Stimulated activated CD4-positive, alpha-beta T cell treated with anti-CD3 and anti-CD28 coated beads, Interleukin-1b, Interleukin-23, amount 100 ng/mL, for 1 hour (primary cell): ENCODE data around the gene AKAP4.
A peak's percentile ranks its signal among the peaks of the same experiment; 100 is the strongest.

Experiments
- DNase-seq, 2 donors: peaks; one replicate each; pipeline ENCODE4 v3.0.0-alpha.2; 2020; ENCODE audit warnings: low read depth in 2 of 2

Gene AKAP4, protein sequence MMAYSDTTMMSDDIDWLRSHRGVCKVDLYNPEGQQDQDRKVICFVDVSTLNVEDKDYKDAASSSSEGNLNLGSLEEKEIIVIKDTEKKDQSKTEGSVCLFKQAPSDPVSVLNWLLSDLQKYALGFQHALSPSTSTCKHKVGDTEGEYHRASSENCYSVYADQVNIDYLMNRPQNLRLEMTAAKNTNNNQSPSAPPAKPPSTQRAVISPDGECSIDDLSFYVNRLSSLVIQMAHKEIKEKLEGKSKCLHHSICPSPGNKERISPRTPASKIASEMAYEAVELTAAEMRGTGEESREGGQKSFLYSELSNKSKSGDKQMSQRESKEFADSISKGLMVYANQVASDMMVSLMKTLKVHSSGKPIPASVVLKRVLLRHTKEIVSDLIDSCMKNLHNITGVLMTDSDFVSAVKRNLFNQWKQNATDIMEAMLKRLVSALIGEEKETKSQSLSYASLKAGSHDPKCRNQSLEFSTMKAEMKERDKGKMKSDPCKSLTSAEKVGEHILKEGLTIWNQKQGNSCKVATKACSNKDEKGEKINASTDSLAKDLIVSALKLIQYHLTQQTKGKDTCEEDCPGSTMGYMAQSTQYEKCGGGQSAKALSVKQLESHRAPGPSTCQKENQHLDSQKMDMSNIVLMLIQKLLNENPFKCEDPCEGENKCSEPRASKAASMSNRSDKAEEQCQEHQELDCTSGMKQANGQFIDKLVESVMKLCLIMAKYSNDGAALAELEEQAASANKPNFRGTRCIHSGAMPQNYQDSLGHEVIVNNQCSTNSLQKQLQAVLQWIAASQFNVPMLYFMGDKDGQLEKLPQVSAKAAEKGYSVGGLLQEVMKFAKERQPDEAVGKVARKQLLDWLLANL

DNA sequence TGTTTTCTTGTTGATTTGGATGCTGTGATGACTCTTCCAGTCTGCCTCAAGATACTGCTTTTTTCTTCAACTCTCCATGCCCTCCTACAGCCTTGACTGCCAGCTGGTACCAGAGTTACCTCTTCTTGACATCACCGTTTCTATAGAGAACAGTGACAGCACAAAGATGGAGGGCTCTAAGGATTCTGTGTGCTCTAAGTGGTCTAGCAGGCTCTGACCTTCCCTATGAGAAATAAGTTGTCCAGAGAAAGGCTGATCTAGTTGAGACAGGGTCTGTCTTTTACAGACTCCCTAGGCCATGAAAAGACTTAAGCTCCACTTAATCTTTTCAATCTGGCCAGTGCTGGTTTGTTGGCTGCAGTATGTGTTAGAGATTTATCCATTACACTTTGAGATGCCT is at the start of gene AKAP4:
Gene AKAP4 (minus strand): TSS at position 101 of the 400 bp plus-strand sequence. CDS start 118 bp downstream, outside the sequence.
- no peak for DNase-seq

DNA sequence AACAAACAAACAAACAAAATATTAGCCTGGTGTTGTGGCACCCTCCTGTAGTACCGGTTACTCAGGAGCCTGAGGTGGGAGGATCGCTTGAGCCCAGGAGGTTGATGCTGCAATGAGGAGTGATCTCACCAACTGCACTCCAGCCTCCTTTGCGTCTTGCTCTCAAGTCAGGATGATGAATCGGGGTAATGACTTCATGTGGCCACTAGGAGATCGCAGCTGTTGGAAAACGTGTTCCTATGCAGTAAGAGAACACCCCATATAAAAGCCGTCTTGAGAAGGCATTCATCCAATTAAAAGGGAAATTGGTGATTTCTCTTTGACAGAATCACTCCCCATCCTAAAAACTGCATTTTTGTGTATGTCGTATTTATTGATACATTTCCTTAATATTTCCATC is 10.7 kb upstream of the AKAP4 start:
- DNase-seq: no peak

DNA sequence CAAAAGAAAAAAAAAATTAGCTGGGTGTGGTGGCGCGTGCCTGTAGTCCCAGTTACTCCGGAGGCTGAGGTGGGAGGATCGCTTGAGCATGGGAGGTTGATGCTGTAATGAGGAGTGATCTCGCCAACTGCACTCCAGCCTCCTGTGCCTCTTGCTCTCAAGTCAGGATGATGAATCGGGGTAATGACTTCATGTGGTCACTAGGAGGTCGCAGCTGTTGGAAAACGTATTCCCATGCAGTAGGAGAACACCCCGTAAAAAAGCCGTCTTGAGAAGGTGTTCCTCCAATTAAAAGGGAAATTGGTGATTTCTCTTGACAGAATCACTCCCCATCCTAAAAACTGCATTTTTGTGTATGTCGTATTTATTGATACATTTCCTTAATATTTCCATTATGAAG is 5.9 kb upstream of the AKAP4 start:
- DNase-seq: no peak

DNA sequence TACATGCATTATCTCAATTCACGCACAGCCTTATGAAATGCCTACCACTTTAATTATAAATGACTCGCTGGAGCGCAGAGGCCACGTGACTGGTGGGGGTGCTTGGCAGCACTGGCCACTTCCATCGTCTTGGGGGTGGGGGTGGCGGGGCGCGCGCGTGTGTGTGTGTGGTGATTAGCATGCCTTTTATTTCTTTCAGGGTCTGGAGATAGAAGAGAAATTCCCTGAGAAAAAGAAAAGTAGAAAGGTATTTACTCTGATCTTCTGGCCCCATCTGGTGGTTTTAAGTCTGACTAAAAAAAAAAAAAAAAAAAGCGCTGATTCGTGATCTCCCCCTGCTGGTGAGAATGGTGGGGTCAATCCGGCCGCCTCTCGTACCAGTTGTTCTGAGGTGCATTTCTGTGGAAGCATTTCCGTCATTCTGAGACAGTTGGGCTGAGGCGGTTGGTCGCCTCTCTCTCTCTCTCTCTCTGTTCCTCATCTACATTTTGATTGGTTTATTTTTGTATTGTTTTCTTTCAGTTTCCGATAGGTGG is 3.6 kb upstream of the AKAP4 start, which contains the start of gene CCNB3:
Gene CCNB3 (plus strand): TSS at position 402 of the 536 bp plus-strand sequence. CDS start 80,399 bp downstream, outside the sequence.
- DNase-seq: peak; percentile 20 to 30

DNA sequence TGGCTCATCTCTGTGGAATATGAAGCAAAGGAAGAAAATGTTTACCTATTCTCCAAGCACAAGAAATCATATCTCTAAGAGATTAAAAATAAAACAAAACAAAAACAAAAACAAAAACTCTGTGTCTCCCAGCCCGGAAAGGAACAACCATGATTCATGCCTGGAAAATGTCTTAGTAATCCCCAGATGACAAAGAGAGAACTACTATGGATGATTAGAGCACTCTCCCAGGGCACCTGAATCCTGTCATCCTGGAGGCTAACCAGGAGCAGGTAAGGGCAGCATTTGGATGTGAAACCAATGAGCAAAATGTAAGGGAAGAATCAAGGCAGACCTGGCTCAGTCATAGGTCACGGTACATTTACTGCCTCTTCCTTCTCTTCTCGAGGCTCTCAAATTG is 1.7 kb upstream of the AKAP4 start:
- DNase-seq: no peak

DNA sequence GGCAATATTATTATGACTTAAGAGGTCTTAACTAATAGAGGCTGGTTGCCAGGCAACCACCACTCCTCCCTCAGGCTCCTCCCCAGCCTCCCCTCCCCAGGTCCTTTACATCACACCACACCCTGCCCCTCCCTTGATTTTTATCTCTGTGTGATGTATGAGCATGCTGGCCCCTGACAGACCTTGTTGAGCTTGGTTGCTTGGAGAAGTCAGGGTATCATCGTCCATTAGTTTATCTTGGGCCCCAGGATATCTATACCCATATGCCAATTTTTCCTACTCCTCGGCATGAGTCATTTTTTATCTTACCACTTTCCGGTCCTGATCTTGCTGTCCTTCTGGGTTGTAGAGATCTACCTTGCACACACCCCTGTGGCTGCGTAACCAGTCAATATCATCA is 2.5 kb downstream of the AKAP4 start:
- no peak for DNase-seq

DNA sequence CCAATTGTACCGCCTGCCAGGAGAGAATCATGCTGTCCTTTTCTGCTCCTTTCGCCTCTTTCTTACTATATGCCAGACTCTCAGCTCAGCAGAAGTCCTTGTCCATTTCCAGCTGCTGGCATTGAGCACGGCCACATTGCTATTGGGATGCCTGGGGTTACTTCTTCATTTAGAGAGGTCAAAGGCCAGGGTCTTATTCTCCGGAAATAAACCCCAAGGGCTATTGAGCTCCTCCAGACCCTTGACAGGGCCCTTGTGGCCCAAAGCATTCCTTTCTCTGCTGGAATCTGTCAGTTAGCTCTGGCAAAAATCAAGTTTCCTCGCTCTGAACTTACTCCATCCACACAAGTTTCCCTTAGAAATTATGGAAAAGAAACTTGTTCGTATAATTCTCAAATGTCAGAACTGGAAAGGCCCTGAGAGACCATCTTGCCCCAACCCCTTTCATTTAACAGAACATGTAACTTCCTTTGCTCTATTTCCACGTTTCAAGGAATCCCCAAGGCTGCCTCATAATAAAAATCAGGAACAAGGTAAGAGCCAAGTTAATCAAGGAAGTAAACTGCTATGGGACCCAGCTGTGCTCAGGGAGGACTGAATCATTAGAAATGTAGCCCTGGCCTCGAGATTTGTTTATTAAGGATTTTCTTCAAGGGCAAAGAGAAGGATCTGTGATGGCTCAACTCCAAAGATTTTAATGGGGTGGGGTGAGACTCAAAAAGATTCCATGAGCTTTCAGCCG is 11.8 kb downstream of the AKAP4 start:
- no peak for DNase-seq

DNA sequence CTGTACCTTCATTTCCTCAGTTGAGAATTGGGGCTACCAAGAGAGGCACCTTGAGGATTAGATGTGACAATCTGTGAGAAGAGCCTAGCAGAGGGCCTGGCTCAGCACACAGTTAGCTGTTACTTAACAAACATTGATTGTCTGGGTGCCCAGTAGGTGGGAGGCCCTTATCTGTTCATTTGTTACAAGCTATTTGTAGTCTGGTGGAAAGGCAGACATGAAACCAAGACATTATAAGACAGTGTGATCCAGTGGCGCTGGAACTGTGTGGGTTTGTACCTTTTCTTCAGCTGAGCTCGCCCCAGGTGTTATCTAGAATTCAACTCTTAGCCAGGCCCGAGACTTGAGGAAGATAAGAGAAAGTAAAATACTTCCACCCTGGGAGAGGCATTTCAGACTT is 16.9 kb downstream of the AKAP4 start:
- no peak for DNase-seq

DNA sequence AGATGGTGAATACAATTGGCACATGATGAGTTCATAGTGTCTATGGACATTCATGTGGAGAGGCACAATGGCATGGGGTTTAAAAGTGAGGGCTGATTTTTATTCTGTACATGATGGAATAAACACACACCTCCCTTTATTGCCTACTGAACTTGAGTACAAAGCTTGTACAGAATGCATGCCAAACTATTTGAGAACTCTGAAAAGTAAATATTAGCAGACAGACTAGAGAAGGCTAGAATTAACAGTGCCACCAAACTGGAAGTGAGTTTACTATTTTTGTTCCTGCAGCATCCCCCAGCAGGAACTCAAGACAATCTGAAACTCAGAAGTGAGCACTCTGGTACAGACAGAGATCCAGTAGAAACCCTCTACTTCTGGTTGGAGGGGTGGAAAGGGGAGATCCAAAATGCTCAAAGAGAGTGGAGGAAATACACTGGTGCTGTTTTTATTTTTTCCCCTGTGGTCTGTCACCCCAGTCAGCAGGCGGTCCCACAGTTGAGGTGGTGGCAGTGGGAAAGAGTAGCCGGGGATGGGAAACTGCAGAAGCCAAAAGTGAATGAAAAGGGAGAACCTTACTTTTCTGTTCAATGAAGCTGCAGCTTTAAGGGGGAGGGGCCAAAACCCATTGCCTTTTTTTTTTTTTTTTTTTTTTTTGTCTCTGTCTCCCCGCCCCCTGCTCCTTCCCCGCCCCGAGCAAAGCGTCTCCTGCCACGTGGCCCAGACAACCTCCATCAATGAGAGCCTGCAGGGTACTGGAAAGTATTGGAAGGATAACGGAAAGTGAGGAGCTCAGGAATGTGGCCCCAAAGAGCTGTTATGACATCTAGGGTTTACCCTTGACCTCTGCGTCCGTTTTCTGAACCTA is 20.5 kb downstream of the AKAP4 start:
- DNase-seq: no peak

DNA sequence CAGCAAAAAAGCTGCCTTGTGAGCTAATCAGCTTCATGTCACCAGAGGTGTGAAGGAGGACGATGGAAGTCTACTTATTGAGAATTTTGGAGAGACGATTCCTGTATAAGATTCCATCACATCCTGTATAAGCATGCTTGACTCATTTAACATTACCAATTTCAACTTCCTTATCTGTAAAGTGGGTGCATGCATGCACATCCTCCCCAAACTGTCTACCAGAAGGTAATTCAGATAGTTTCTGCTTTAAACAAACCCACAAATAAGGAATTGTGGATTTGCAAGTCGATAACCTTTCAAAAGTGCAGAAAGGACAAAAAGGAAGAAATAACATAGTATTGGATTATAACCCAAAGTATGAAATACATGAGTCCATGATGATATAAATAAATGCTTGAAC is 31.1 kb downstream of the AKAP4 start:
- no peak for DNase-seq

DNA sequence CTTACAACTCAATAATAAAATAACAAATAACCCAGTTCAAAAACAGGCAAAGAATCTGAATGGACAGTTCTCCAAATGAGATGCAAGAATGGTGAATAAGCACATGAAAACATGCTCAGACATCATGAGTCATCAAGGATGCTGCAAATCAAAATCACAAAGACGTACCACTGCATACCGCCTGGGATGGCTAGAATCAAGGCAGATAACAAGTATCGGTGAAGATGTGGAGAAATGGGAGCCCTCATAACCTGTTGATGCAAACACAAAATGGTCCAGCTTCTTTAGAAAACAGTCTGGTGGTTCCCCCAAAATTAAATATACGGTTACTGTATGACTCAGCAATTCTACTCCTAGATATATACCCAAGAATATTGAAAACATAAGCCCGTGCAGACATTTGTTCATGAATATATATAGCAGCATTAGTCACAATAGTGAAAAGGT is 32.5 kb downstream of the AKAP4 start:
- no peak for DNase-seq

DNA sequence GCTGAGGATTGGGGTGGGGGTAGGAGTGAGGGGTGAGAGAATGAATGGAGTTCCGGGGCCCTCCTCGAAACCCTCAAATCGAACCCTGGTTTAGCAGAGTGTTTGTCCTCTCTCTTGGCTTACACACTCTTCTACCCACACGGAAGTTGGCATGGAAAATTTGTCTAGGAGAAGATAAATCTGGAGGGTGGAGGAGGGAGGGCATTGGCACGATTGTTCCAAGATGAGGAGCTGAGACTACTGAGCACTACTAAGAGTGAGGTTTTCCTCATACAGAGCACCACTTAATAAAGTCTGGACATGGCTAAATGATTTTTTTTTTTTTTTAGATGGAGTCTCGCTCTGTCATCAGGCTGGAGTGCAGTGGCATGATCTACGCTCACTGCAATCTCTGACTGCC is 33.4 kb downstream of the AKAP4 start:
- no peak for DNase-seq

DNA sequence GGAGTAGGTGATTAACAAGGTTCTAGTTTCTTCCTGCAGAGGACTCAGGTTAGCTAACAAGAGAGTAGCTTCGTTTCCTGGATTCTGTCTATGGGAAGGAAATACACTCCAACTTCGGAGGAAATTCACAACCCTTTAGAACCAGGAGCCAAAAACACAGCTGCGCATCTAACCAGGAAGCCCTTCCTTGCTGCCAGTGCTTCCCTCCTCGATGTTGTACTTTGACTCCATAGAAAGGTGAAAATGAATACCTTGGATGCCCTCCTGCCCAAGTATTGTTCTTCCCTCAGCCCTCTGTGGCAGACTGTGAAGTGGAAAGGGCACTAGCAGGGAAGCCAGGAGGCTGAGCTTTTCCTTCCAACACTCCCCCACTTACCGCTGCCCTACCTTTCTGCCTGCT is 35.1 kb downstream of the AKAP4 start:
- DNase-seq: no peak

DNA sequence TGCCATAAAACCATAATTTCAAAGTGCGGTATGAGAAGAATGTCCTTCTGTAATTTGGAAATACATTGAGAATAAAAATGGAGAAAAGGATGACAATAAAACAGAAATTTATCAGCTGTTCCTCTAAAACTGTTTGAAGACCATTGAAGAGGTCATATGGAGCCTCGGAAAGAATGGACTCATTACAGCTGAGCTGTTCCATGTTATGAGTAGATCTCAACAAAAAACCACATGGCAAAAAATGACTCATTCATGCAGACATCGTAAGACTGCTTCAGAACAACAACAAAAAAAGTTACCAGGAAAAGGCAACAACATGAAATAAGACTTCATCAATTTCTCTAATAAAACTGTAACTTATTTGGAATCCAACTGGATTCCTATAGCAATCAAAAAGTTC is 39.7 kb downstream of the AKAP4 start:
- DNase-seq: no peak

DNA sequence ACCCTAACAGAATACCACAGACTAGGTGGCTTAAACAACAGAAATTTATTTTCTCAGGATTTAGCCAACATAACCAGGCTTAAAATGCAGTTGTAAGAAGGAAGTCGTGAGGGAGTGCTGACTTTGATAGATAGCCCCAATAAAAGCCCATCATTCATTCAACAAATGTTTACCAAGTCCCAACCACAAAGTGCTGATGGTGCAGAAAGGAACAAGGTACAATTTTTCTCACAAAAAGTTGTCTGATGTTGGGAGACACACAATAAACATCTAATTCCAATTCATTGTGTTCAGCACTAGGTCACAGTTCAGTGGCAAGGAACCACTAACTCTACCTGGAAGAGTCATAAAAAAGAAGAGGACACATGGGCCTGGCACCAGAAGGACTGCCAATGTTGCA is 42.2 kb downstream of the AKAP4 start:
- no peak for DNase-seq

DNA sequence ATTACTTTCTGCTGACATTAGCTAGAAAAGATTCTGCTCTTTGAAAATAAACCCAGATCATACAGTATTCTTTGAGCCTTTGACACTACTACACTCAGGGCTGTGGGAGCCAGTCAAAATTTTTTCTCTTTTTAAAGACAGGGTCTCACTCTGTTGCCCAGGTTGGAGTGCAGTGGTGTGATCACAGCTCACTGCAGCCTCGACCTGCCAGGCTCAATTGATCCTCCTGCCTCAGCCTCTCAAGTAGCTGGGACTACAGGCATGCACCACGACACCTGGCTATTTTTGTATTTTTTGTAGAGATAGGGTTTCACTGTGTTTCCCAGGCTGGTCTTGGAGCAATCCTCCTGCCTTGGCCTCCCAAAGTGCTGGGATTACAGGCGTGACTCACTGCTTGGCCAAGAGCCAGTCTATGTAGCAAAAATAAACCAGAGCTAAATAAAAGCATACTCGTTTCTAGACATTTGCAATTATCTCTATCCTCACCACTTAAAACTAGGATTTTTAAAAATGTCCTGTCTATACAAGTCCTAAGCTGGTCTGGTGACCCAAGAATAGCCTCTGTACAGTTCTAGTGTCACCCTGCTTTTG is 43.2 kb downstream of the AKAP4 start:
- DNase-seq: no peak

DNA sequence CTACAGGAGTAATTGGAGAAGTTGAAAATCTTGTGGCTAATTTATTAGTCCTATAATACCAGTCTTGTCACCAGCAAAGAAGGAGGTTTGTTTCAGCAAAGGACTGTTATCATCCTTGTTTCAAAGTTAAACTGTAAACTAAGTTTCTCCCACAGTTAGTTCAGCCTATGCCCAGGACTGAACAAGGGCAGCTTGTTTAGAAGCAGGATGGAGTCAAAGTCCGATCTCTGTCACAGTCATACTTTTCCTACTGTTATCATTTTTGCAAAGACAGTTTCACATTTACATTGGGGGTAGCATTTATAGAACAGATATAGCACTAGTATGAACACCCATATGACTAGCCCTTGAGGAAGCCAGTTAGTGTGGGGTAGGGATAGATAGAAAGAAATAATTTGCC is 46.4 kb downstream of the AKAP4 start:
- DNase-seq: no peak

DNA sequence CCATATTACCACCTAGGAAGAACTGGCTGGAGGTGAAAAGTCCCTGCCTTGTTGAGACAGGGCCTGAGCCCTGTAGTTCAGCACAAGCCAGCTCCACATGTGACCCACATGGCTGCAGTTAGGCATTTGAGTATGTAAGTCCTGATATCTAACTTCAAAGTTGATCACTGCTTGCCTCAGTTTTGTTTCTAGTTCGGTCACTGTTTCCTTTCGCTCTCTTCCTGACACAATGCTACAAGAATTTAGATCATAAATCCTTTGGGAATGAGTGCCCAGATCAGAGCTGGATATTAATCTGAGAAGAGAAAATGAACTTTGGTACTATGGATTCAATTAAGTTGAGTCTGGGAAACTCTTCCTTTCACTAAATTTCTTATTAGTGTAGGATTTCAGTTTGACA is 48.4 kb downstream of the AKAP4 start:
- no peak for DNase-seq

DNA sequence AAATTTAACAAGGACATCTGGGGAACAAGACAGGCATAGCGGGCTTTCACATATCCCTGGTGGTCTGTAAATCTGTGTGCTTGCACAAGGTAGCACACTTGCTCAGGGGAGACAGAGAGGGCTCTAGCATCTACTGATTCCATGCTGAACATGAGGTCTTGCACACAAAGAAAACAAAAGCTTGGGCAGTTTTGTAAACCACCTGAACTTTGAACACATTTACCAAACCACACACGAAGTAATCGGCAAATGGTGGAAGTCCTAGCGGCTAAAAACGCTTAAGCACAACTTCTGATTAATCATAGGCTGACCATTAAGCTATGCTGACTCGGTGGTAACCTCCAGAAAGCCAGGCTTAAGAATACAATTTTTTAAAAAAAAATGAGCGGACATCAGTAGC is 52.8 kb downstream of the AKAP4 start:
- no peak for DNase-seq
